IPS-20b (cell line): ENCODE results near the gene TLE2.
"Not testable (repeated sequence)": the region's sequence is repeated elsewhere in the genome, so short reads cannot be mapped to it uniquely, and the experiment has no call there.

Experiments used
- H3K27ac ChIP-seq: one replicate; pipeline ENCODE4 v1.5.1; 2013; ENCODE audit warnings: low read length
- H3K27me3 ChIP-seq: 2 replicates; pipeline ENCODE4 v1.6.1; 2013; ENCODE audit warnings: mild to moderate bottlenecking, low read length, inconsistent platforms; ENCODE audit not compliant: insufficient read depth
- H3K36me3 ChIP-seq: 2 replicates; pipeline ENCODE4 v1.6.1; 2013; ENCODE audit warnings: low read depth, mild to moderate bottlenecking, inconsistent platforms, low read length, moderate library complexity; ENCODE audit not compliant: insufficient read depth
- H3K4me1 ChIP-seq: 2 replicates; pipeline ENCODE4 v1.6.1; 2013; ENCODE audit warnings: mild to moderate bottlenecking, control low read depth, inconsistent platforms, low read length, moderate library complexity; ENCODE audit not compliant: insufficient read depth
- H3K4me3 ChIP-seq: 2 replicates; pipeline ENCODE4 v1.5.1; 2013; ENCODE audit warnings: mild to moderate bottlenecking, low read length, inconsistent platforms
- H3K9ac ChIP-seq: 2 replicates; pipeline ENCODE4 v1.6.1; 2013; ENCODE audit warnings: low read depth, mild to moderate bottlenecking, inconsistent platforms, low read length, moderate library complexity
- H3K9me3 ChIP-seq: 2 replicates; pipeline ENCODE4 v1.6.1; 2013; ENCODE audit warnings: mild to moderate bottlenecking, low read depth, low read length, inconsistent platforms; ENCODE audit not compliant: insufficient read depth

TLE2 gene

GRCh38 chr19:2977746-2978138 lies 51.3 kb downstream of the TLE2 start:
- Histone ChIP-seq H3K27me3 (peaks cover 88% of the 10 kb centered on the region), H3K36me3 (no peaks in the 10 kb centered on the region), H3K4me1 (peaks cover 13% of the 10 kb centered on the region; the same call in 1 of the 2 replicates), H3K9ac (no peak overlapping the region), H3K27ac (no peak overlapping the region), H3K4me3 (peak overlapping the region; percentile 60; the same call in 1 of the 2 replicates), H3K9me3 (no peaks in the 10 kb centered on the region)

GRCh38 chr19:2977001-2977745 lies 51.9 kb downstream of the TLE2 start, which contains the start of gene TLE6:
Gene TLE6 (plus strand): TSS chr19:2977564. CDS start chr19:2978234, 670 bp downstream.
- Histone ChIP-seq H3K4me1 (peaks cover 11% of the 10 kb centered on the region; the same call in 1 of the 2 replicates), H3K27me3 (peaks cover 83% of the 10 kb centered on the region), H3K36me3 (no peaks in the 10 kb centered on the region), H3K27ac (no peak within 1 kb of the TSS), H3K4me3 (peak within 1 kb of the TSS; percentile 62), H3K9me3 (no peaks in the 10 kb centered on the region), H3K9ac (no peak within 1 kb of the TSS)

- Histone ChIP-seq H3K9me3 (no peaks in the 10 kb centered on the region), H3K4me3 (peak overlapping the region; percentile 62), H3K27ac (no peak overlapping the region), H3K4me1 (peaks cover 11% of the 10 kb centered on the region; the same call in 1 of the 2 replicates), H3K9ac (no peak overlapping the region), H3K36me3 (no peaks in the 10 kb centered on the region), H3K27me3 (peaks cover 78% of the 10 kb centered on the region)
Observed at GRCh38 chr19:2976609-2977000, 52.5 kb downstream of the TLE2 start.

- Histone ChIP-seq H3K36me3 (no peaks in the 10 kb centered on the region), H3K9ac (no peak overlapping the region), H3K4me3 (no peak overlapping the region), H3K27ac (no peak overlapping the region), H3K27me3 (peaks cover 58% of the 10 kb centered on the region), H3K9me3 (no peaks in the 10 kb centered on the region), H3K4me1 (peaks cover 11% of the 10 kb centered on the region; the same call in 1 of the 2 replicates)
Observed at GRCh38 chr19:2974342-2975041, 54.6 kb downstream of the TLE2 start.

- Histone ChIP-seq H3K27me3 (peaks cover 46% of the 10 kb centered on the region), H3K9me3 (no peaks in the 10 kb centered on the region), H3K4me1 (peaks cover 11% of the 10 kb centered on the region; the same call in 1 of the 2 replicates), H3K9ac (no peak overlapping the region), H3K36me3 (no peaks in the 10 kb centered on the region), H3K27ac (no peak overlapping the region), H3K4me3 (no peak overlapping the region)
Observed at GRCh38 chr19:2973229-2973628, 55.9 kb downstream of the TLE2 start.

GRCh38 chr19:2970201-2970835 lies 58.8 kb downstream of the TLE2 start:
- Histone ChIP-seq H3K36me3 (no peaks in the 10 kb centered on the region), H3K9ac (no peak overlapping the region), H3K4me3 (no peak overlapping the region), H3K4me1 (no peaks in the 10 kb centered on the region), H3K9me3 (no peaks in the 10 kb centered on the region), H3K27ac (no peak overlapping the region), H3K27me3 (peaks cover 20% of the 10 kb centered on the region)

- no peak overlapping the region for H3K4me3 ChIP-seq
- H3K36me3 ChIP-seq: no peaks in the 10 kb centered on the region
- no peaks in the 10 kb centered on the region for H3K4me1 ChIP-seq
- H3K9ac ChIP-seq: no peak overlapping the region
- H3K27ac ChIP-seq: no peak overlapping the region
- no peaks in the 10 kb centered on the region for H3K9me3 ChIP-seq
- 0 out of 2 replicates have a peak, but pooled peaks cover 7% of the 10 kb centered on the region for H3K27me3 ChIP-seq
Observed at GRCh38 chr19:2969104-2969504, 60.0 kb downstream of the TLE2 start.

- Histone ChIP-seq H3K27me3 (0 out of 2 replicates have a peak, but pooled peaks cover under 1% of the 10 kb centered on the region), H3K4me1 (no peaks in the 10 kb centered on the region), H3K27ac (no peak overlapping the region), H3K9me3 (no peaks in the 10 kb centered on the region), H3K4me3 (no peak overlapping the region), H3K36me3 (no peaks in the 10 kb centered on the region), H3K9ac (no peak overlapping the region)
Observed at GRCh38 chr19:2967972-2968371, 61.1 kb downstream of the TLE2 start.

- H3K4me1 ChIP-seq: no peaks in the 10 kb centered on the region; the same call in 1 of the 2 replicates
- H3K36me3 ChIP-seq: no peaks in the 10 kb centered on the region
- no peak overlapping the region for H3K4me3 ChIP-seq
- no peak overlapping the region for H3K27ac ChIP-seq
- no peaks in the 10 kb centered on the region for H3K9me3 ChIP-seq
- H3K9ac ChIP-seq: no peak overlapping the region
- H3K27me3 ChIP-seq: no peaks in the 10 kb centered on the region
Observed at GRCh38 chr19:2964874-2965273, 64.2 kb downstream of the TLE2 start.

- H3K27me3 ChIP-seq, H3K36me3 ChIP-seq, H3K27ac ChIP-seq, H3K9me3 ChIP-seq, H3K4me3 ChIP-seq, H3K9ac ChIP-seq, H3K4me1 ChIP-seq: not testable (repeated sequence)
Observed at GRCh38 chr19:2963631-2964030, 65.4 kb downstream of the TLE2 start.

GRCh38 chr19:2963122-2963521 lies 66.0 kb downstream of the TLE2 start:
- H3K27ac ChIP-seq: no peak overlapping the region

More at GRCh38 chr19:2963122-2963521, 66.0 kb downstream of the TLE2 start:
- H3K9ac ChIP-seq: no peak overlapping the region
- H3K27me3 ChIP-seq: no peaks in the 10 kb centered on the region
- no peaks in the 10 kb centered on the region; the same call in 1 of the 2 replicates for H3K4me1 ChIP-seq
- H3K9me3 ChIP-seq: no peaks in the 10 kb centered on the region
- H3K36me3 ChIP-seq: no peaks in the 10 kb centered on the region
- no peak overlapping the region for H3K4me3 ChIP-seq
